GM12865 (cell line): ENCODE measurements around the gene MDM2.

ENCODE experiments used
- DNase-seq: peaks from one replicate; pipeline ENCODE4 v3.0.0; 2010; ENCODE audit warnings: low read depth
- H3K4me3 ChIP-seq: 2 replicates; pipeline ENCODE4 v1.5.1; 2011; ENCODE audit warnings: mild to moderate bottlenecking, low read depth, low read length, control low read depth
- TF ChIP-seq, protein P1 (sequence below): IDR thresholded peaks from 2 replicates; pipeline ENCODE4 v1.5.1; 2011; ENCODE audit warnings: low read length, control low read depth, low read depth, inconsistent platforms; ENCODE audit not compliant: insufficient read depth; ENCODE audit errors: missing control alignments

MDM2 gene

DNA sequence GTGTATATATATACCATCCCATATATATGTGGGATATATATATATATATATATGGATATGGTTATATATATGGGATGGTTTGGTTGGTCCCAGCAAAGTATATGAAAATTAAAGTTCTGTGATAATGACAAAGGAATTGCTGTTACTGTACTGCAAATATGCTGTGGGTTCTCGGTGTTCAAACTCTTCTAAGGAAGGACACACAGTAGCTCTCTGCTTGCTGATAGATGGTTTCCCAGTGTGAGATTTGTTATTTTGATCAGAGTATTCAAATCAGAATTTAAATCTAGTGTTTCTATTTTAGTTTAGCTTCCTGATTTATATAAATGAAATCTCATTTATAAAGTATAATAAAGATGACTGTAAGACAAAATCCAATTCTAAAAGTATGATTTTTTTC is 42.3 kb upstream of the MDM2 start:
- DNase-seq, result no peak
- TF ChIP-seq, protein P1, sequence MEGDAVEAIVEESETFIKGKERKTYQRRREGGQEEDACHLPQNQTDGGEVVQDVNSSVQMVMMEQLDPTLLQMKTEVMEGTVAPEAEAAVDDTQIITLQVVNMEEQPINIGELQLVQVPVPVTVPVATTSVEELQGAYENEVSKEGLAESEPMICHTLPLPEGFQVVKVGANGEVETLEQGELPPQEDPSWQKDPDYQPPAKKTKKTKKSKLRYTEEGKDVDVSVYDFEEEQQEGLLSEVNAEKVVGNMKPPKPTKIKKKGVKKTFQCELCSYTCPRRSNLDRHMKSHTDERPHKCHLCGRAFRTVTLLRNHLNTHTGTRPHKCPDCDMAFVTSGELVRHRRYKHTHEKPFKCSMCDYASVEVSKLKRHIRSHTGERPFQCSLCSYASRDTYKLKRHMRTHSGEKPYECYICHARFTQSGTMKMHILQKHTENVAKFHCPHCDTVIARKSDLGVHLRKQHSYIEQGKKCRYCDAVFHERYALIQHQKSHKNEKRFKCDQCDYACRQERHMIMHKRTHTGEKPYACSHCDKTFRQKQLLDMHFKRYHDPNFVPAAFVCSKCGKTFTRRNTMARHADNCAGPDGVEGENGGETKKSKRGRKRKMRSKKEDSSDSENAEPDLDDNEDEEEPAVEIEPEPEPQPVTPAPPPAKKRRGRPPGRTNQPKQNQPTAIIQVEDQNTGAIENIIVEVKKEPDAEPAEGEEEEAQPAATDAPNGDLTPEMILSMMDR, result no peak
- no peak overlapping the region for H3K4me3 ChIP-seq

DNA sequence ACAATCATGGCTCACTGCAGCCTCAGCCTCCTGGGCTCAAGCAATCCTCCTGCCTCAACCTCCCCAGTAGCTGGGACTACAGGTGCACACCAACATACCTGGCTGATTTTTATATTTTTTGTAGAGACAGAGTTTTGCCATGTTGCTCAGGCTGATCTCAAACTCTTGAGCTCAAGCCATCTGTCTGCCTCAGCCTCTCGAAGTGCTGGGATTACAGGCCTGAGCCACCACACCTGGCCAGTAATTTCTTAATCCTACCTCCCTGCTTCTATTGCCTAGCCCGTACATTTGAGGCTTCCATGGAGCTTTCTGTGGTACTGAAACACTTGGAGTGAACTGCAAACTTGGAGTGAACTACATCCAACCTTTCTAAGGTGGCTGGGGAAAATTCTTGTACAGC is 41.3 kb upstream of the MDM2 start:
- TF ChIP-seq, protein P1, result no peak
- no peak for DNase-seq
- H3K4me3 ChIP-seq, result no peak overlapping the region

- no peak overlapping the region for H3K4me3 ChIP-seq
- TF ChIP-seq, protein P1, result no peak
- no peak for DNase-seq
Measured at GRCh38 chr12:68767191-68767590, 40.8 kb upstream of the MDM2 start.

- no peak for DNase-seq
- no peak overlapping the region for H3K4me3 ChIP-seq
- TF ChIP-seq, protein P1, result no peak
Measured at GRCh38 chr12:68768431-68768939, 39.5 kb upstream of the MDM2 start.

DNA sequence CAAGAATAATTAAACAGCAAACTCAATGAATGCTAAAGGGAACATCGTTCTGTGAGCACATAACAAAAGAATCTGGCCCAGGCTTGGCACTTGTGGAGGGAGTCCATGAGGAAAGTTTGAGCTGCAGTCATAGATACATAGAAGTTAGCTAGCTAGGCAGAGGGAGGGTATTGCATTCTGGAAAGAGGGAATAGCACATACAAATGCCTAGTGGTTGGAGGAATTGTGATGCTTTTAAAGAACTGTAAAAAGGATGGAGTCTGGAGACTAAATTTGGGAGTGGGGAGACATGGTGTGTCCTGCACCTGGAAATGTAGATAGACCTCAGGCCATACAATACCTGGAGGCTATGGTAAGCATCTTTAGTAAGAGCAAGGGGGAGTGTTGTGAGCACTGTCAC is 38.0 kb upstream of the MDM2 start:
- TF ChIP-seq, protein P1, result no peak
- DNase-seq, result no peak
- no peak overlapping the region for H3K4me3 ChIP-seq

GRCh38 chr12:68771223-68771925 is 36.6 kb upstream of the MDM2 start:
- DNase-seq, result no peak
- no peak overlapping the region for H3K4me3 ChIP-seq
- TF ChIP-seq, protein P1, result no peak

DNA sequence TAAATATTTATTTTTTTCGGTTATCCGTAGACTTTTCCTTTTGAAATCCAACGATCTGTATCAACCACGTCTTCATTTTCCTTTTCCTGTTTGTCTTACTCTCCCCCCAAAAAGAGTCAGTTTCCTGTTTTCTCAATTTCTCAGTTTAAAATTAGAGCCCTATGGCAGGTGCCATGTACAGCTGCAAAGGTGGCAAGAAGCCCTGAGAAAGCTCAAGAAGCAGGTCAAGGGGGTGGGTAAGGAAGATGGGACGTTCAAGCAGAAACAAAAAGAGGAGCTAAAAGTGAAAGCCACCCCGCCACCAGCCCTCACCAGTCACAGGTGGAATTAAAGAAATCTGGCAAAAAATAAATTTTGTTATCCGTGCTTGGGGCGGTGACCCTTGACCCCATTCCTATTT is 35.3 kb upstream of the MDM2 start:
- DNase-seq, result peak; percentile 56
- TF ChIP-seq, protein P1, result no peak
- no peak overlapping the region for H3K4me3 ChIP-seq
